ENCODE data around the gene SEMA3F.

SEMA3F gene

GRCh38 chr3:50150404-50150750 lies 4.7 kb upstream of the SEMA3F start:
- H3K27ac ChIP-seq: no peak overlapping the region
- H3K79me2 ChIP-seq (ENCODE audit: insufficient read depth, low read depth): no peaks in the 10 kb centered on the region
- no peak overlapping the region for H3K4me2 ChIP-seq
- no peaks in the 10 kb centered on the region for H4K20me1 ChIP-seq (ENCODE audit: insufficient read depth)
- 0 out of 2 replicates have a peak, but pooled peaks cover 3% of the 10 kb centered on the region for H3K27me3 ChIP-seq (ENCODE audit: insufficient read depth, low read depth)
- H3K36me3 ChIP-seq (ENCODE audit: insufficient read depth): no peaks in the 10 kb centered on the region
- H3K4me3 ChIP-seq (IDR thresholded peaks at IDR 0.05; ENCODE audit: insufficient read depth, low read depth, low read length): no peak overlapping the region
- no peak for TF ChIP-seq CTCF (conservative IDR thresholded peaks at IDR 0.05; ENCODE audit: low read depth, low read length)
- no peak overlapping the region for H3K9ac ChIP-seq
- no peaks in the 10 kb centered on the region for H3K4me1 ChIP-seq (ENCODE audit: low read depth, poor library complexity, severe bottlenecking)
- H2AFZ ChIP-seq (ENCODE audit: low read depth): no peak overlapping the region

- no peak overlapping the region for H3K4me2 ChIP-seq
- no peak overlapping the region for H3K4me3 ChIP-seq (IDR thresholded peaks at IDR 0.05; ENCODE audit: insufficient read depth, low read depth, low read length)
- no peak overlapping the region for H2AFZ ChIP-seq (ENCODE audit: low read depth)
- H3K27me3 ChIP-seq (ENCODE audit: insufficient read depth, low read depth): peaks cover 7% of the 10 kb centered on the region; the same call in 1 of the 2 replicates
- H3K4me1 ChIP-seq (ENCODE audit: low read depth, poor library complexity, severe bottlenecking): no peaks in the 10 kb centered on the region
- no peaks in the 10 kb centered on the region for H3K36me3 ChIP-seq (ENCODE audit: insufficient read depth)
- no peak for TF ChIP-seq CTCF (conservative IDR thresholded peaks at IDR 0.05; ENCODE audit: low read depth, low read length)
- H3K79me2 ChIP-seq (ENCODE audit: insufficient read depth, low read depth): no peaks in the 10 kb centered on the region
- H3K9ac ChIP-seq: no peak overlapping the region
- H4K20me1 ChIP-seq (ENCODE audit: insufficient read depth): no peaks in the 10 kb centered on the region
- no peak overlapping the region for H3K27ac ChIP-seq
Measured at GRCh38 chr3:50150863-50151686, 4.0 kb upstream of the SEMA3F start.

- Histone ChIP-seq H3K4me3 (IDR thresholded peaks at IDR 0.05; ENCODE audit: insufficient read depth, low read depth, low read length) (no peak overlapping the region), H3K9ac (no peak overlapping the region), H3K36me3 (ENCODE audit: insufficient read depth) (no peaks in the 10 kb centered on the region), H3K79me2 (ENCODE audit: insufficient read depth, low read depth) (no peaks in the 10 kb centered on the region), H3K4me2 (no peak overlapping the region), H2AFZ (ENCODE audit: low read depth) (no peak overlapping the region), H3K27ac (no peak overlapping the region), H4K20me1 (ENCODE audit: insufficient read depth) (no peaks in the 10 kb centered on the region), H3K27me3 (ENCODE audit: insufficient read depth, low read depth) (peaks cover 13% of the 10 kb centered on the region; the same call in 1 of the 2 replicates), H3K4me1 (ENCODE audit: low read depth, poor library complexity, severe bottlenecking) (no peaks in the 10 kb centered on the region)
- no peak for TF ChIP-seq CTCF (conservative IDR thresholded peaks at IDR 0.05; ENCODE audit: low read depth, low read length)
Measured at GRCh38 chr3:50151728-50152127, 3.4 kb upstream of the SEMA3F start.

- no peaks in the 10 kb centered on the region for H3K79me2 ChIP-seq (ENCODE audit: insufficient read depth, low read depth)
- H3K27ac ChIP-seq: no peak overlapping the region
- peak overlapping the region; percentile 42; the same call in 1 of the 2 replicates for H3K4me2 ChIP-seq
- no peak for TF ChIP-seq CTCF (conservative IDR thresholded peaks at IDR 0.05; ENCODE audit: low read depth, low read length)
- no peak overlapping the region for H2AFZ ChIP-seq (ENCODE audit: low read depth)
- no peak overlapping the region for H3K4me3 ChIP-seq (IDR thresholded peaks at IDR 0.05; ENCODE audit: insufficient read depth, low read depth, low read length)
- H4K20me1 ChIP-seq (ENCODE audit: insufficient read depth): no peaks in the 10 kb centered on the region
- H3K27me3 ChIP-seq (ENCODE audit: insufficient read depth, low read depth): peaks cover 13% of the 10 kb centered on the region; the same call in 1 of the 2 replicates
- no peaks in the 10 kb centered on the region for H3K4me1 ChIP-seq (ENCODE audit: low read depth, poor library complexity, severe bottlenecking)
- no peaks in the 10 kb centered on the region for H3K36me3 ChIP-seq (ENCODE audit: insufficient read depth)
- H3K9ac ChIP-seq: no peak overlapping the region
Measured at GRCh38 chr3:50153782-50154475, 1.2 kb upstream of the SEMA3F start.

All from KMS-11 (cell line).